Left ventricle myocardium inferior (tissue), 1 donor: ENCODE data around the gene METTL21C. TPM values are rescaled to one million over a fixed set of nuclear protein-coding genes. Genes with fewer than 3 reads are reported as not detected.

Experiments used
- DNase-seq: peaks from one replicate; pipeline ENCODE4 v3.0.0-alpha.2; 2020
- H3K27ac ChIP-seq: fragments of 200-600 bp; replicated peaks from 2 replicates; pipeline ENCODE4 v1.8.0; 2021
- H3K27me3 ChIP-seq: fragments of 200-600 bp; 2 replicates; pipeline ENCODE4 v1.8.0; 2021; ENCODE audit warnings: low read depth
- H3K36me3 ChIP-seq: fragments of 200-600 bp; 2 replicates; pipeline ENCODE4 v1.8.0; 2021
- H3K4me1 ChIP-seq: fragments of 200-600 bp; 2 replicates; pipeline ENCODE4 v1.8.0; 2021
- H3K4me3 ChIP-seq: fragments of 200-600 bp; 2 replicates; pipeline ENCODE4 v1.8.0; 2021; ENCODE audit warnings: mild to moderate bottlenecking, moderate library complexity
- H3K9me3 ChIP-seq: fragments of 200-600 bp; replicated peaks from 2 replicates; pipeline ENCODE4 v1.8.0; 2021
- intact Hi-C: fragments of 100-400 bp; cut with micrococcal nuclease; formaldehyde crosslinking; loops from one replicate; pipeline ENCODE4 v1.11.0; 2022
- total RNA-seq: library from RNA; stranded (reverse); fragmentation: NEBNext Ultra II Directional; extraction: Animal tissue kit (Norgen Biotek cat#: 25700); gene quantifications from one replicate; pipeline ENCODE4 v1.2.1, GENCODE V29; 2021
- TF ChIP-seq, protein P1 (sequence below): fragments of 200-600 bp; IDR thresholded peaks from 2 replicates; pipeline ENCODE4 v1.8.0; 2021; ENCODE audit warnings: antibody characterized with exemption, mild to moderate bottlenecking, borderline replicate concordance
- donor health status: DM: no; HTN: yes; CAD: no; lungs with severe emphysema.

METTL21C gene
- total RNA-seq, 1 donor from 2014 or later: not detected

DNA sequence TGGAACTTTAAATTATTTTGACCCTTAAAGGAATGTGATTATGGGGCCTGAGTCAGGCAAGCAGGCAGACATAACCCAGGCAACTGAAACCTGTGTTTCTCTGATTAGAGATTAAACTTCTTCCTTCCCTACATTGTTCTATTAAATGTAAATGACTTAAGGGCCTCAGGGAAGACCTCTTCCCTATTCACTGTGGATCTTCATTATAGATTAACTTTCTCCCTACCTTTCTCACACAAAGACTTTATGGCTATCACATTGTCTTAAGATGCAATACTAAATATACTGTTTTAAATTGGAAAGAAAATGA lies 8.8 kb upstream of the METTL21C start:
- H3K36me3 ChIP-seq: no peaks in the 10 kb centered on the region
- H3K27ac ChIP-seq: no peak overlapping the region
- H3K27me3 ChIP-seq: no peaks in the 10 kb centered on the region
- H3K9me3 ChIP-seq: peaks cover 7% of the 10 kb centered on the region
- DNase-seq: no peak
- intact Hi-C loops: no loop called here
- no peak overlapping the region for H3K4me3 ChIP-seq
- peaks cover 21% of the 10 kb centered on the region for H3K4me1 ChIP-seq
- TF ChIP-seq, protein P1, sequence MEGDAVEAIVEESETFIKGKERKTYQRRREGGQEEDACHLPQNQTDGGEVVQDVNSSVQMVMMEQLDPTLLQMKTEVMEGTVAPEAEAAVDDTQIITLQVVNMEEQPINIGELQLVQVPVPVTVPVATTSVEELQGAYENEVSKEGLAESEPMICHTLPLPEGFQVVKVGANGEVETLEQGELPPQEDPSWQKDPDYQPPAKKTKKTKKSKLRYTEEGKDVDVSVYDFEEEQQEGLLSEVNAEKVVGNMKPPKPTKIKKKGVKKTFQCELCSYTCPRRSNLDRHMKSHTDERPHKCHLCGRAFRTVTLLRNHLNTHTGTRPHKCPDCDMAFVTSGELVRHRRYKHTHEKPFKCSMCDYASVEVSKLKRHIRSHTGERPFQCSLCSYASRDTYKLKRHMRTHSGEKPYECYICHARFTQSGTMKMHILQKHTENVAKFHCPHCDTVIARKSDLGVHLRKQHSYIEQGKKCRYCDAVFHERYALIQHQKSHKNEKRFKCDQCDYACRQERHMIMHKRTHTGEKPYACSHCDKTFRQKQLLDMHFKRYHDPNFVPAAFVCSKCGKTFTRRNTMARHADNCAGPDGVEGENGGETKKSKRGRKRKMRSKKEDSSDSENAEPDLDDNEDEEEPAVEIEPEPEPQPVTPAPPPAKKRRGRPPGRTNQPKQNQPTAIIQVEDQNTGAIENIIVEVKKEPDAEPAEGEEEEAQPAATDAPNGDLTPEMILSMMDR: no peak

DNA sequence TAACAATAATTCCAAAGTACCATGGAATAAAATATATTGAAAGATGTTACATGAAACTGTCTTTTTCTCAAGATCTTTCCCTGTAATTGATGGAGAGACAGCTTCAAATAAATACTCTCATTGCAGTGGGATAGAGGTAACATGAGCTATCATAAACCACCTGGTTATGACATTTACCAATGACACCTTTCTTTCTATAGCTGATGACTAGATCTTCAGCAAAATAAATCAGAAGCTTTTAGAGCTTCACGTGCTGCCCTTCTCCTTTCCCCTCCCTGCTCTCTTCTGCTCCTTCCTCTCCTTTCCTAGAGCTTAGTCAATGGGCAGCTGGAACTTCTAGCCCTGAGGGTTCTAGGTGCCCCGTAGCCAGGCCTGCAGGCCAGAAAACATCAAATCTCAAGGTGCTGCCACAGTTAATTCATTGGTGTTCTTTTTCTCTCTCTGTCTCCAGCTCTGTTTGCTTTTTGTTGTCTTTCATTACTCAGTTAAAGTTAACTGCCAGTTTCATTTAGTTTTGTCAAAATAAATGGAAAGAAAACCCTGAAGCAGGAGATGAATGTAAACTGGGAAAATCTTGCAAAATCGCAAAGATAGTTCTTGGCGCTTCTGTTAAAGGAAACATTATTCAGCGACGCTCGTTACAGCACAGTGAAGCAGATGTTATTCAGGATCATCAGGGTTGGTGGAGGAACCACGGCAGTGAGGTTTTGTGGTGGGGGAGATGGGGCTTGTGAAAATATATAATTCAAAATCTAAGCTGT lies 8.3 kb upstream of the METTL21C start:
- H3K9me3 ChIP-seq: peaks cover 12% of the 10 kb centered on the region
- TF ChIP-seq, protein P1: no peak
- no peaks in the 10 kb centered on the region for H3K36me3 ChIP-seq
- H3K4me1 ChIP-seq: peaks cover 21% of the 10 kb centered on the region
- DNase-seq: no peak
- H3K27me3 ChIP-seq: no peaks in the 10 kb centered on the region
- H3K27ac ChIP-seq: no peak overlapping the region
- H3K4me3 ChIP-seq: no peak overlapping the region
- intact Hi-C loops: no loop called here

DNA sequence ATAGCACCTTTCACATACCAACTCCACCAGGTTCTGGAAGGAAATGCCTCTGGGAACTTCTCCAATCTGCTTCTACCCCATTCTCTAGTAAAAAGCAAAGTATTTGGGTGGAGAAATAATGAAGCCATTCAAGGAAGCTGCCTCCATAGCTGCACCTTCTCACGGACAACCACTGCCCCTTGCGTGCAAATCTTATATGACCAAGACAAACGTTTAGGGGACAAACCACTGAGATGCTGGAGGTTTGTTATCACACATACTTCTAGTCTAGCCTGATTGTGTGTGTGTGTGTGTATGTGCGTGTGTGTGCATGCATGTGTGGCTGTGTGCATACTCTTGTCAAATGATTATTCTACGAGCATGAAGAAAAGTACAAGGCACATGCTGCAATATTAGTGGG lies 6.5 kb upstream of the METTL21C start:
- peaks cover 13% of the 10 kb centered on the region for H3K4me1 ChIP-seq
- H3K36me3 ChIP-seq: no peaks in the 10 kb centered on the region
- intact Hi-C loops: no loop called here
- no peak for DNase-seq
- TF ChIP-seq, protein P1: no peak
- H3K27me3 ChIP-seq: no peaks in the 10 kb centered on the region
- H3K9me3 ChIP-seq: peaks cover 13% of the 10 kb centered on the region
- no peak overlapping the region for H3K27ac ChIP-seq
- H3K4me3 ChIP-seq: no peak overlapping the region

DNA sequence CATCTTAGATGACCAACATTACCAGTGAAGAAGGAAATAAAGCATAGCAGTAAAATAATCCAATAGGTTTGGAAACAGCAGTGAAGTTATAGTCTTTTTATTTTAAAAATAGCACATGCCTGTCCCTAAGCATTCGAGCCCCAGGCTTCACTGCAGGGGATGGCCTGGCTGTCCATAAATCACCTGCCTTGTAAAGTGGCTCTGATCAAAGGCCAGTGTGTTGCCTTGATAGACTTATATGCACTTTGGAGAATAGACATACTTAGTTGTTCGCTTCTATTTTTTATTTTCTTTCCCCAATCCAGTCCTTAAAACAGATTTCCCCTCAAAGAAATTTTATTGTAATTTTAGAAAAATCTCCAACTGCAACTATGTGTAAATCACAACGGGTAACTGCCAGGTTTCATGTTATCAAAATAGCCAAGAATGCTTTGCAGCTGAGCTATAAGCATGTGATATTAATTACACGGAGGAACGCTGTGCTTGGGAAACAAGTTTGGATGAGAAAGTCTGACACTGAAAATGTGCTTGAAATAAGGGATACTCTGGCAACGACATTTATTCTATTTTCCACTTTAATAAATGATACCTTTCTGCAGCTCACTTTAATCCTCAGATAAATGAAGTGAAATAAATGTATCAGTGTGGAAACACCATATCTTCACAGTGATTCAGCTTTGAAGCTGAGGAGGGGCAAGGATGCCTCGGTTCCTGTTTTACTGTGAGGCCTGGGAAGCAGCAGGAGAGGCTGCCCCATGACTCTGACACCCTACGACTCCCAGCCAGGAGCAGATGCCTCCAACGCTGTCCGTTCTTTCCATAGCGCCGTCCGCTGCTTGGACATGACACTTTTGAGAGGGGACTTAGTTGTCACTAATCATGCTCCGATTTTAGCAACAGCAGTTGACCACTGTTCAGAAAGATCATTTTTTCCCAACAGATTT lies 5.5 kb upstream of the METTL21C start:
- no peaks in the 10 kb centered on the region for H3K27me3 ChIP-seq
- peak overlapping the region; percentile 46 for H3K27ac ChIP-seq
- TF ChIP-seq, protein P1: no peak
- intact Hi-C loops: no loop called here
- no peak for DNase-seq
- peaks cover 13% of the 10 kb centered on the region for H3K9me3 ChIP-seq
- no peaks in the 10 kb centered on the region for H3K36me3 ChIP-seq
- no peak overlapping the region for H3K4me3 ChIP-seq
- H3K4me1 ChIP-seq: peaks cover 13% of the 10 kb centered on the region

DNA sequence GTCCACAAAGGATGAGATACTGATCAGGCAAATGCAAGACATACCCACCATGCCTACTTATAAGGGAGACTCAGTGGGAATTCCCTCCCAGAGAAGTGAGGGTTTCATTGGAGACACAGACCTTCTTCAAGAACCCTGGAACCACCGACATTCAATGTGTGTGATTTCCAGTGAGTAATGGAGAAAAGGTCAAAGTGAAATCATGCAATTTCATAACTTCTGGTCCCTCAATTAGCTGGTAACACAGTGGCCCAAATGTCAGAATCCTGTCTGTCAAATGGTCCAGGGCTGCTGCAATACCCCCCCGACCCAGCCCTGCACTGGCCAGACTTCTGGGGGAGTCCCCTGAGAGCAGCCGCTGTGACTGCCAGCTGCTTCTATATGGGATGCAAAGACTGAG lies 4.7 kb upstream of the METTL21C start:
- Histone ChIP-seq H3K4me1 (peaks cover 17% of the 10 kb centered on the region), H3K36me3 (no peaks in the 10 kb centered on the region), H3K27me3 (peaks cover 3% of the 10 kb centered on the region), H3K4me3 (no peak overlapping the region), H3K27ac (no peak overlapping the region), H3K9me3 (peaks cover 13% of the 10 kb centered on the region)
- DNase-seq: no peak
- intact Hi-C loops: no loop called here
- TF ChIP-seq, protein P1: no peak
